SK-N-SH (cell line): Measurements from ENCODE around the gene CCT6A. TPM values are rescaled to one million over a fixed set of nuclear protein-coding genes. Genes with fewer than 3 reads are reported as not detected.
A peak's percentile ranks its signal among the peaks of the same experiment; 100 is the strongest.

ENCODE experiments used
- CTCF ChIA-PET: fragments of 300-600, 350-600 bp; formaldehyde crosslinking; extraction: SDS; loops from one replicate; lab custom pipeline; 2021; lab: Yijun Ruan, JAX
- POLR2A ChIA-PET: fragments of 350-600 bp; sonication (Branson Sonifier 250); formaldehyde crosslinking; extraction: SDS; loops from one replicate; lab custom pipeline; 2020; ENCODE audit warnings: antibody characterized with exemption, inconsistent platforms; lab: Yijun Ruan, JAX
- DNase-seq: peaks from one replicate; pipeline ENCODE4 v3.0.0; 2012
- H2AFZ ChIP-seq: fragments of 200-600 bp; sonication (generic); 2 replicates; pipeline ENCODE4 v1.8.1; 2016; ENCODE audit warnings: antibody characterized with exemption, mild to moderate bottlenecking, low read depth
- H3F3A ChIP-seq: fragments of 200-600 bp; sonication (generic); replicated peaks from 2 replicates; pipeline ENCODE3; 2016; ENCODE audit warnings: antibody characterized with exemption, mild to moderate bottlenecking; ENCODE audit not compliant: insufficient read depth
- H3K27ac ChIP-seq, 2 experiments: fragments of 200-500 bp in 1 of 2; fragments of 200-600 bp in 1 of 2; sonication (Bioruptor generic) in 1 of 2; sonication (generic), shearing (Covaris generic) in 1 of 2; 2 replicates each; pipeline versions ENCODE4 v1.5.1 to v1.6.1; 2014 to 2016; ENCODE audit warnings: low read depth in 2 of 2, inconsistent platforms in 1 of 2, low read length in 1 of 2, mild to moderate bottlenecking in 1 of 2, mixed read lengths in 1 of 2
- H3K27me3 ChIP-seq: fragments of 200-600 bp; sonication (generic), shearing (Covaris generic); 2 replicates; pipeline ENCODE4 v1.6.1; 2016; ENCODE audit warnings: mixed run types; ENCODE audit not compliant: insufficient read depth
- H3K36me3 ChIP-seq, 2 experiments: fragments of 200-500 bp in 1 of 2; fragments of 200-600 bp in 1 of 2; sonication (Bioruptor generic) in 1 of 2; sonication (generic) in 1 of 2; replicated peaks in 1 of 2; 2 replicates each; pipeline versions ENCODE3 to v1.5.1; 2014 to 2016; ENCODE audit warnings: low read length in 1 of 2, mild to moderate bottlenecking in 1 of 2; ENCODE audit not compliant: insufficient read depth in 2 of 2, control insufficient read depth in 1 of 2
- H3K4me1 ChIP-seq, 2 experiments: fragments of 200-500 bp in 1 of 2; fragments of 200-600 bp in 1 of 2; sonication (Bioruptor generic) in 1 of 2; sonication (generic), shearing (Covaris generic) in 1 of 2; 2 replicates each; pipeline versions ENCODE4 v1.5.1 to v1.6.1; 2014 to 2016; ENCODE audit warnings: low read depth in 1 of 2, low read length in 1 of 2, mixed run types in 1 of 2; ENCODE audit not compliant: insufficient read depth in 2 of 2, control insufficient read depth in 1 of 2
- H3K4me2 ChIP-seq: fragments of 200-600 bp; sonication (generic), shearing (Covaris generic); 2 replicates; pipeline ENCODE4 v1.6.1; 2017; ENCODE audit warnings: mixed run types
- H3K4me3 ChIP-seq, 2 experiments: fragments of 200-500 bp in 1 of 2; fragments of 200-600 bp in 1 of 2; sonication (Bioruptor generic) in 1 of 2; sonication (generic), shearing (Covaris generic) in 1 of 2; 2 replicates each; pipeline versions ENCODE4 v1.5.1 to v1.8.1; 2014 to 2016; ENCODE audit warnings: low read depth in 2 of 2, inconsistent platforms in 1 of 2, low read length in 1 of 2, mild to moderate bottlenecking in 1 of 2, mixed read lengths in 1 of 2, moderate library complexity in 1 of 2
- H3K79me2 ChIP-seq: fragments of 200-600 bp; sonication (generic); 2 replicates; pipeline ENCODE4 v1.8.1; 2017; ENCODE audit warnings: mild to moderate bottlenecking; ENCODE audit not compliant: insufficient read depth
- H3K9ac ChIP-seq: fragments of 200-600 bp; sonication (generic); 2 replicates; pipeline ENCODE4 v1.6.1; 2017; ENCODE audit warnings: mixed run types
- H3K9me2 ChIP-seq: fragments of 200-600 bp; sonication (generic); 2 replicates; pipeline ENCODE4 v1.6.1; 2017; ENCODE audit warnings: mixed run types
- H3K9me3 ChIP-seq: fragments of 200-600 bp; sonication (generic); 2 replicates; pipeline ENCODE4 v1.6.1; 2017; ENCODE audit warnings: mixed run types, mild to moderate bottlenecking, moderate library complexity
- H4K20me1 ChIP-seq: fragments of 200-600 bp; sonication (generic); 2 replicates; pipeline ENCODE4 v1.6.1; 2017; ENCODE audit warnings: mild to moderate bottlenecking, mixed run types; ENCODE audit not compliant: insufficient read depth
- CHD2 ChIP-seq: fragments of 150-350 bp; IDR thresholded peaks from 2 replicates; pipeline ENCODE4 v1.6.1; 2018; ENCODE audit warnings: low read length; ENCODE audit not compliant: partially characterized antibody
- EP300 ChIP-seq, 2 experiments: IDR thresholded peaks; 2 replicates each; pipeline versions ENCODE4 v1.4.0 to v1.6.1; 2012; ENCODE audit warnings: borderline replicate concordance in 1 of 2, low read depth in 1 of 2, low read length in 1 of 2
- EZH2phosphoT487 ChIP-seq: fragments of 200-600 bp; sonication (generic); IDR thresholded peaks from 2 replicates; pipeline ENCODE4 v1.6.1; 2017; ENCODE audit warnings: low read depth, mixed run types, mild to moderate bottlenecking, antibody characterized with exemption, moderate library complexity, borderline replicate concordance
- FOSL2 ChIP-seq: IDR thresholded peaks from 2 replicates; pipeline ENCODE4 v1.4.0; 2012; ENCODE audit warnings: low read depth, mild to moderate bottlenecking, moderate library complexity, borderline replicate concordance
- FOXM1 ChIP-seq: IDR thresholded peaks from 2 replicates; pipeline ENCODE4 v1.4.0; 2012; ENCODE audit warnings: low read depth, mild to moderate bottlenecking
- GATA2 ChIP-seq: sonication (generic); formaldehyde crosslinking; IDR thresholded peaks from 2 replicates; pipeline ENCODE4 v1.5.0; 2020; ENCODE audit warnings: mild to moderate bottlenecking, missing genetic modification reagents
- IRF3 ChIP-seq: fragments of 150-350 bp; IDR thresholded peaks from 2 replicates; pipeline ENCODE4 v1.6.1; 2016; ENCODE audit warnings: mild to moderate bottlenecking, low read depth, low read length
- MEF2A ChIP-seq: IDR thresholded peaks from 2 replicates; pipeline ENCODE4 v1.4.0; 2012; ENCODE audit warnings: low read depth, borderline replicate concordance
- MXI1 ChIP-seq: IDR thresholded peaks from 2 replicates; pipeline ENCODE4 v1.6.1; 2012; ENCODE audit warnings: mild to moderate bottlenecking, low read depth, low read length, improper control_type of control experiment
- NFIC ChIP-seq: IDR thresholded peaks from 2 replicates; pipeline ENCODE4 v1.4.0; 2012; ENCODE audit warnings: borderline replicate concordance
- NRF1 ChIP-seq: IDR thresholded peaks from 2 replicates; pipeline ENCODE4 v1.6.1; 2012; ENCODE audit warnings: low read depth, mild to moderate bottlenecking, low read length
- PBX3 ChIP-seq: IDR thresholded peaks from 2 replicates; pipeline ENCODE4; 2012
- RAD21 ChIP-seq: IDR thresholded peaks from 2 replicates; pipeline ENCODE4 v1.6.1; 2012; ENCODE audit warnings: mild to moderate bottlenecking, low read length
- SIN3A ChIP-seq: IDR thresholded peaks from 2 replicates; pipeline ENCODE4 v1.6.1; 2012; ENCODE audit warnings: low read depth, mild to moderate bottlenecking, low read length, moderate library complexity, borderline replicate concordance
- SMC3 ChIP-seq: IDR thresholded peaks from 2 replicates; pipeline ENCODE4 v1.6.1; 2012; ENCODE audit warnings: low read depth, low read length, improper control_type of control experiment
- TAF1 ChIP-seq: IDR thresholded peaks from 2 replicates; pipeline ENCODE4 v1.6.1; 2012; ENCODE audit warnings: low read depth, mild to moderate bottlenecking, low read length, moderate library complexity, borderline replicate concordance
- TEAD4 ChIP-seq: IDR thresholded peaks from 2 replicates; pipeline ENCODE4 v1.4.0; 2012; ENCODE audit warnings: mild to moderate bottlenecking, borderline replicate concordance; ENCODE audit not compliant: insufficient read depth
- YY1 ChIP-seq: IDR thresholded peaks from 2 replicates; pipeline ENCODE4 v1.4.0; 2012; ENCODE audit warnings: low read depth, mild to moderate bottlenecking
- WGBS: methylation state at CpG from one replicate; pipeline ENCODE4 v1.1.6; 2017; ENCODE audit warnings: low lambda C conversion rate; 5-methylcytosine and 5-hydroxymethylcytosine counted together
- polyA plus RNA-seq, 3 experiments: library from polyadenylated mRNA; depleted of rRNA; stranded (reverse); fragments of >200 nt; gene quantifications; 2 replicates each; pipeline ENCODE4 v1.2.3, GENCODE V29; 2012
- TF ChIP-seq, protein P1 (sequence below): IDR thresholded peaks from 2 replicates; pipeline ENCODE4 v1.4.0; 2012; ENCODE audit warnings: low read depth, borderline replicate concordance
- TF ChIP-seq, protein P2 (sequence below): fragments of 150-350 bp; IDR thresholded peaks from 2 replicates; pipeline ENCODE4 v1.6.1; 2017; ENCODE audit warnings: antibody characterized with exemption, low read length, low read depth, borderline replicate concordance
- TF ChIP-seq, protein P3 (sequence below): IDR thresholded peaks from 2 replicates; pipeline ENCODE4 v1.6.1; 2012; ENCODE audit warnings: mild to moderate bottlenecking, low read depth, low read length, moderate library complexity

Gene CCT6A
- polyA plus RNA-seq, 1 of the 3 experiments (the other 2 are of a cell fraction) = 221 TPM

GRCh38 chr7:56079450-56080185, 28.1 kb downstream of the CCT6A start:
- DNase-seq = peak; percentile 92
- WGBS = 33% methylated on average over 12 of the region's 12 CpGs
- Histone ChIP-seq H3K4me3 (no peak overlapping the region), H3F3A (peaks cover 8% of the 10 kb centered on the region), H2AFZ (no peak overlapping the region; the same call in 1 of the 2 replicates), H3K9ac (no peak overlapping the region), H3K4me1 (peaks cover 11 to 34% of the 10 kb centered on the region in 2 experiments; a peak in 3 of 4 replicates), H3K9me2 (no peaks in the 10 kb centered on the region), H3K9me3 (no peaks in the 10 kb centered on the region), H4K20me1 (no peaks in the 10 kb centered on the region), H3K27me3 (no peaks in the 10 kb centered on the region), H3K36me3 (peaks cover 10 to 22% of the 10 kb centered on the region in 2 experiments), H3K4me2 (no peak overlapping the region; the same call in 1 of the 2 replicates), H3K27ac (peak overlapping the region; percentile 55 to 78), H3K79me2 (no peaks in the 10 kb centered on the region)
- POLR2A ChIA-PET = interaction anchor here (0.9 to 1.1 kb wide), 4 partner anchors 13 to 45 kb away, joined by 3 to 5 read pairs (median 4); partner anchors contain the start of genes CCT6A, PHKG1, PSPH and SUMF2
- CTCF ChIA-PET = interaction anchor here (0.6 to 3.4 kb wide), 35 partner anchors 8 to 236 kb away, joined by 3 to 30 read pairs (median 4); partner anchors contain the start of genes CCT6A, CHCHD2, NIPSNAP2 and PHKG1
- TF ChIP-seq, protein P1, sequence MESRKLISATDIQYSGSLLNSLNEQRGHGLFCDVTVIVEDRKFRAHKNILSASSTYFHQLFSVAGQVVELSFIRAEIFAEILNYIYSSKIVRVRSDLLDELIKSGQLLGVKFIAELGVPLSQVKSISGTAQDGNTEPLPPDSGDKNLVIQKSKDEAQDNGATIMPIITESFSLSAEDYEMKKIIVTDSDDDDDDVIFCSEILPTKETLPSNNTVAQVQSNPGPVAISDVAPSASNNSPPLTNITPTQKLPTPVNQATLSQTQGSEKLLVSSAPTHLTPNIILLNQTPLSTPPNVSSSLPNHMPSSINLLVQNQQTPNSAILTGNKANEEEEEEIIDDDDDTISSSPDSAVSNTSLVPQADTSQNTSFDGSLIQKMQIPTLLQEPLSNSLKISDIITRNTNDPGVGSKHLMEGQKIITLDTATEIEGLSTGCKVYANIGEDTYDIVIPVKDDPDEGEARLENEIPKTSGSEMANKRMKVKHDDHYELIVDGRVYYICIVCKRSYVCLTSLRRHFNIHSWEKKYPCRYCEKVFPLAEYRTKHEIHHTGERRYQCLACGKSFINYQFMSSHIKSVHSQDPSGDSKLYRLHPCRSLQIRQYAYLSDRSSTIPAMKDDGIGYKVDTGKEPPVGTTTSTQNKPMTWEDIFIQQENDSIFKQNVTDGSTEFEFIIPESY = no peak
- no peak for TF ChIP-seq IRF3
- no peak for TF ChIP-seq EZH2phosphoT487
- no peak for TF ChIP-seq GATA2 (CRISPR knock-in tag)
- peak; percentile 47; the same call in 1 of the 2 replicates for TF ChIP-seq SIN3A
- TF ChIP-seq FOSL2 = no peak
- peak; percentile 43; the same call in 1 of the 2 replicates for TF ChIP-seq SMC3
- no peak for TF ChIP-seq TEAD4
- no peak for TF ChIP-seq FOXM1
- no peak for TF ChIP-seq YY1
- TF ChIP-seq MXI1 = peak; percentile 85
- TF ChIP-seq NRF1 = no peak
- peak; percentile 76 for TF ChIP-seq RAD21
- peak; percentile 50 for TF ChIP-seq NFIC
- no peak for TF ChIP-seq PBX3
- TF ChIP-seq, protein P2, sequence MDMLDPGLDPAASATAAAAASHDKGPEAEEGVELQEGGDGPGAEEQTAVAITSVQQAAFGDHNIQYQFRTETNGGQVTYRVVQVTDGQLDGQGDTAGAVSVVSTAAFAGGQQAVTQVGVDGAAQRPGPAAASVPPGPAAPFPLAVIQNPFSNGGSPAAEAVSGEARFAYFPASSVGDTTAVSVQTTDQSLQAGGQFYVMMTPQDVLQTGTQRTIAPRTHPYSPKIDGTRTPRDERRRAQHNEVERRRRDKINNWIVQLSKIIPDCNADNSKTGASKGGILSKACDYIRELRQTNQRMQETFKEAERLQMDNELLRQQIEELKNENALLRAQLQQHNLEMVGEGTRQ = no peak
- TF ChIP-seq EP300 (IDR thresholded peaks at IDR 0.05; ENCODE audit: borderline replicate concordance in 1 of 2, low read depth in 1 of 2, low read length in 1 of 2) = peak in 1 of 2 experiments; percentile 60; a peak in 2 of 4 replicates
- TF ChIP-seq, protein P3, sequence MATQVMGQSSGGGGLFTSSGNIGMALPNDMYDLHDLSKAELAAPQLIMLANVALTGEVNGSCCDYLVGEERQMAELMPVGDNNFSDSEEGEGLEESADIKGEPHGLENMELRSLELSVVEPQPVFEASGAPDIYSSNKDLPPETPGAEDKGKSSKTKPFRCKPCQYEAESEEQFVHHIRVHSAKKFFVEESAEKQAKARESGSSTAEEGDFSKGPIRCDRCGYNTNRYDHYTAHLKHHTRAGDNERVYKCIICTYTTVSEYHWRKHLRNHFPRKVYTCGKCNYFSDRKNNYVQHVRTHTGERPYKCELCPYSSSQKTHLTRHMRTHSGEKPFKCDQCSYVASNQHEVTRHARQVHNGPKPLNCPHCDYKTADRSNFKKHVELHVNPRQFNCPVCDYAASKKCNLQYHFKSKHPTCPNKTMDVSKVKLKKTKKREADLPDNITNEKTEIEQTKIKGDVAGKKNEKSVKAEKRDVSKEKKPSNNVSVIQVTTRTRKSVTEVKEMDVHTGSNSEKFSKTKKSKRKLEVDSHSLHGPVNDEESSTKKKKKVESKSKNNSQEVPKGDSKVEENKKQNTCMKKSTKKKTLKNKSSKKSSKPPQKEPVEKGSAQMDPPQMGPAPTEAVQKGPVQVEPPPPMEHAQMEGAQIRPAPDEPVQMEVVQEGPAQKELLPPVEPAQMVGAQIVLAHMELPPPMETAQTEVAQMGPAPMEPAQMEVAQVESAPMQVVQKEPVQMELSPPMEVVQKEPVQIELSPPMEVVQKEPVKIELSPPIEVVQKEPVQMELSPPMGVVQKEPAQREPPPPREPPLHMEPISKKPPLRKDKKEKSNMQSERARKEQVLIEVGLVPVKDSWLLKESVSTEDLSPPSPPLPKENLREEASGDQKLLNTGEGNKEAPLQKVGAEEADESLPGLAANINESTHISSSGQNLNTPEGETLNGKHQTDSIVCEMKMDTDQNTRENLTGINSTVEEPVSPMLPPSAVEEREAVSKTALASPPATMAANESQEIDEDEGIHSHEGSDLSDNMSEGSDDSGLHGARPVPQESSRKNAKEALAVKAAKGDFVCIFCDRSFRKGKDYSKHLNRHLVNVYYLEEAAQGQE = no peak
- no peak for TF ChIP-seq MEF2A
- peak; percentile 75 for TF ChIP-seq CHD2
- no peak for TF ChIP-seq TAF1
